ENCODE measurements around the gene DIS3L2.

Gene DIS3L2

GRCh38 chr2:231918501-231919330 is 42.8 kb upstream of the DIS3L2 start:
- TF ChIP-seq TAF1 (IDR thresholded peaks at IDR 0.05; ENCODE audit: borderline replicate concordance, insufficient read depth, low read length) (no peak), FOXP2 (optimal IDR thresholded peaks at IDR 0.05; ENCODE audit: borderline replicate concordance, extremely low read depth, extremely low read length, insufficient read depth) (no peak), SIN3A (IDR thresholded peaks at IDR 0.05; ENCODE audit: borderline replicate concordance, insufficient read depth, low read length) (no peak), POLR2AphosphoS5 (IDR thresholded peaks at IDR 0.05; ENCODE audit: low read depth, low read length) (no peak)

- TF ChIP-seq SIN3A (IDR thresholded peaks at IDR 0.05; ENCODE audit: borderline replicate concordance, insufficient read depth, low read length) (no peak), FOXP2 (optimal IDR thresholded peaks at IDR 0.05; ENCODE audit: borderline replicate concordance, extremely low read depth, extremely low read length, insufficient read depth) (no peak), POLR2AphosphoS5 (IDR thresholded peaks at IDR 0.05; ENCODE audit: low read depth, low read length) (no peak), TAF1 (IDR thresholded peaks at IDR 0.05; ENCODE audit: borderline replicate concordance, insufficient read depth, low read length) (no peak), REST (IDR thresholded peaks at IDR 0.05; ENCODE audit: insufficient read depth in 1 of 2, low read depth in 2 of 2, low read length in 2 of 2) (no peak)
Observed at GRCh38 chr2:231919341-231920035, 42.0 kb upstream of the DIS3L2 start.

GRCh38 chr2:231920366-231920765 is 41.1 kb upstream of the DIS3L2 start:
- TF ChIP-seq FOXP2 (optimal IDR thresholded peaks at IDR 0.05; ENCODE audit: borderline replicate concordance, extremely low read depth, extremely low read length, insufficient read depth) (no peak), SIN3A (IDR thresholded peaks at IDR 0.05; ENCODE audit: borderline replicate concordance, insufficient read depth, low read length) (no peak), REST (IDR thresholded peaks at IDR 0.05; ENCODE audit: insufficient read depth in 1 of 2, low read depth in 2 of 2, low read length in 2 of 2) (no peak), TAF1 (IDR thresholded peaks at IDR 0.05; ENCODE audit: borderline replicate concordance, insufficient read depth, low read length) (no peak), POLR2AphosphoS5 (IDR thresholded peaks at IDR 0.05; ENCODE audit: low read depth, low read length) (no peak)

- TF ChIP-seq FOXP2 (optimal IDR thresholded peaks at IDR 0.05; ENCODE audit: borderline replicate concordance, extremely low read depth, extremely low read length, insufficient read depth) (no peak), REST (IDR thresholded peaks at IDR 0.05; ENCODE audit: insufficient read depth in 1 of 2, low read depth in 2 of 2, low read length in 2 of 2) (no peak), SIN3A (IDR thresholded peaks at IDR 0.05; ENCODE audit: borderline replicate concordance, insufficient read depth, low read length) (no peak), TAF1 (IDR thresholded peaks at IDR 0.05; ENCODE audit: borderline replicate concordance, insufficient read depth, low read length) (no peak), POLR2AphosphoS5 (IDR thresholded peaks at IDR 0.05; ENCODE audit: low read depth, low read length) (no peak)
Observed at GRCh38 chr2:231920795-231921194, 40.7 kb upstream of the DIS3L2 start.

GRCh38 chr2:231922311-231923009 is 39.1 kb upstream of the DIS3L2 start:
- no peak for TF ChIP-seq SIN3A (IDR thresholded peaks at IDR 0.05; ENCODE audit: borderline replicate concordance, insufficient read depth, low read length)
- TF ChIP-seq REST (IDR thresholded peaks at IDR 0.05; ENCODE audit: insufficient read depth in 1 of 2, low read depth in 2 of 2, low read length in 2 of 2): no peak
- peak; percentile 24; the same call in 1 of the 2 replicates for TF ChIP-seq POLR2AphosphoS5 (IDR thresholded peaks at IDR 0.05; ENCODE audit: low read depth, low read length)
- no peak for TF ChIP-seq TAF1 (IDR thresholded peaks at IDR 0.05; ENCODE audit: borderline replicate concordance, insufficient read depth, low read length)

Measured in PFSK-1 (cell line).